NCI-H1436 treated with DMSO at 0.1 percent for 48 hours (cell line): ENCODE results near the gene PINK1.
A peak's percentile ranks its signal among the peaks of the same experiment; 100 is the strongest.
"Not testable (repeated sequence)": the region's sequence is repeated elsewhere in the genome, so short reads cannot be mapped to it uniquely, and the experiment has no call there.

Experiments used
- DNase-seq: peaks from one replicate; lab custom pipeline; 2025; lab: John Stamatoyannopoulos, UW

PINK1 gene

DNA sequence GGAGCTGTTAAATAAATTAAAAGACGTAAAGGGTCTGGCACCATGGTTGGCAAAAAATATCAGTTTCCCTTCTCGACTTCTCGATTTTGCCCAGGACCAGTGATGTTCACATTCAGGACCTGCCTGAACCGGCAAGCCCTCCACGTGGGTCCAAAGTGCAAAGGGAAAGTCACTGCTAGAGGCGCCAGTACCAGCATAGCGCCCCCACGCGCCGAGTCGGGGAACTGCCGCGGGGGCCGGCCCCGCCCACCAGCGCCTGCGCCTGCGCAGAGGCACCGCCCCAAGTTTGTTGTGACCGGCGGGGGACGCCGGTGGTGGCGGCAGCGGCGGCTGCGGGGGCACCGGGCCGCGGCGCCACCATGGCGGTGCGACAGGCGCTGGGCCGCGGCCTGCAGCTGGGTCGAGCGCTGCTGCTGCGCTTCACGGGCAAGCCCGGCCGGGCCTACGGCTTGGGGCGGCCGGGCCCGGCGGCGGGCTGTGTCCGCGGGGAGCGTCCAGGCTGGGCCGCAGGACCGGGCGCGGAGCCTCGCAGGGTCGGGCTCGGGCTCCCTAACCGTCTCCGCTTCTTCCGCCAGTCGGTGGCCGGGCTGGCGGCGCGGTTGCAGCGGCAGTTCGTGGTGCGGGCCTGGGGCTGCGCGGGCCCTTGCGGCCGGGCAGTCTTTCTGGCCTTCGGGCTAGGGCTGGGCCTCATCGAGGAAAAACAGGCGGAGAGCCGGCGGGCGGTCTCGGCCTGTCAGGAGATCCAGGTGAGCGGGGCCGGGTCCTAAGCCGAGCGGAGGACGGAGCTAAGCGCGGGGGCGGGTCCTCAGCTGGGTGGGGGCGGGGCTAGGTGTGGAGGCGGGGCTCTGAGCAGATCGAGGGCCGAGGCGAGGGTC is at the start of gene PINK1:
Gene PINK1 (plus strand): TSS at position 269 of the 875 bp plus-strand sequence. CDS start 91 bp downstream, at position 360.
- DNase-seq, result peak; percentile 10

DNA sequence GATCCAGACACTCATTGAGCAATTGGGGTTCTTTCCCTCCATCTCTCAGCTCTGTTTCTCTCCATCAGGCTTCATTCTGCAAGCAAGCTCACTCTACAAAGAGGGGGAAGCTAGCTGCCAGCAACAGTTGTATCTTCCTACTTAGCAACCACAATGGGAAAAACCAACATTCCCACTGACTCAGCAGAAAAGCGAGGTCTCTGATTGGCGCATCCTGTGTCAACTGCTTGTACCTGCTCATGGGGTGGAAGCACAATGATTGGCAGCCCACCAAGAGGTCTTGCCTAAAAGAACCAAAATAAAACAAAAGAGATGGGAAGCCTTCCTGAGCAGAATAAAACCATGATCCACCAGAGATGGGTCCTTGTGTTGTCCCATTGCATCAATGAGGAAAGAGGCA is 48.4 kb upstream of the PINK1 start:
- DNase-seq, result no peak

DNA sequence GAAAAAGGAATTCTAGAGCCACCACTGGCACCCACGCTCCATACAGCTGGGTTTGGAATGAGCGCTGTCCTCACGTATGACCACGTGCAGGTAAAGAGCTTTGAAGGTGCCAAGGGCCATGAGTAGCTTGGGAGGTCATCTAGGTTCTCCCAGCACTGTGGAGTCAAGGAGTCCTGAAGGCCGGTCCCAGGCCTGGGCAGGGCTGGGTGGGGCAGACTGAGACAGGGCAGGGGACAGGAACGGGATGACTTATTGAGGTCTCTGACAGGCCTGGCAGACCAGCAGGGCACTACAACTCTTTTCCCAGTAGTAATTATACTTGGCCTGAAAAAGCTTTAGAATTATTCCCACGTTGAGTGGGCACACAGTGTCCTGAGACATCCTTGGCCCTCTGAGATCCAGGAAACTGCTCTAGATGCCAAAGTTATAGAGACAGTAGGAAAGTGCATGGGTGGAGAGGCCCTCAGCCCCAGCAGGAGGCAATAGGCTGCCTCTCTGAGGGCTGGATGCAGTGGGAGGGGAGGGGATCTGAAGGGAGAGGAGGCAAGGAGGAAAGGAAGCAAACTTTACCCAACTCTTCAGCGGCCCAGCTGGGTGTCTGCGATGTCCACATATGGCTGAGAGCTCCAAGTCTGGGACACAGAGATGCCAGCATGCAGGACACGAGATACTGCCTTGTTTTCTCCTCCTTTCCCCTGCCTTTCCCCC is 46.2 kb upstream of the PINK1 start:
- DNase-seq, result no peak

DNA sequence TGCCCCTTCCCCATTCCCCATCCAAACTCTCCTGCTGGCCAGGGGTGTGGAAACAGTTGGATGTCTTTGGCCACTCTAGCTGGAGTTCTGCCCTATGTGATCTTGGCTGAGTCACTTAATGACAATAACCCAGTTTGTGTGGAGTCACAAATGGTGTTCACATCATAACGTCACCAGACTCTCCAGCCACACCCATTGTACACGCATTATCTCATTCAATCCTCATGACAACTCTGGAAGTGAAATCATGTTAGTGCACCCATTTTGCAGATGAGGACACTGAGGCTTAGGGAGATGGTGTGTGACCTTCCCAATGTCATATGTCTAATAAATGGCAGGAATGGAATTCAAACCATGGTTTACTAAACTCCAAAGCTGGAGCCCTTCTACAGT is 45.6 kb upstream of the PINK1 start:
- DNase-seq, result no peak

DNA sequence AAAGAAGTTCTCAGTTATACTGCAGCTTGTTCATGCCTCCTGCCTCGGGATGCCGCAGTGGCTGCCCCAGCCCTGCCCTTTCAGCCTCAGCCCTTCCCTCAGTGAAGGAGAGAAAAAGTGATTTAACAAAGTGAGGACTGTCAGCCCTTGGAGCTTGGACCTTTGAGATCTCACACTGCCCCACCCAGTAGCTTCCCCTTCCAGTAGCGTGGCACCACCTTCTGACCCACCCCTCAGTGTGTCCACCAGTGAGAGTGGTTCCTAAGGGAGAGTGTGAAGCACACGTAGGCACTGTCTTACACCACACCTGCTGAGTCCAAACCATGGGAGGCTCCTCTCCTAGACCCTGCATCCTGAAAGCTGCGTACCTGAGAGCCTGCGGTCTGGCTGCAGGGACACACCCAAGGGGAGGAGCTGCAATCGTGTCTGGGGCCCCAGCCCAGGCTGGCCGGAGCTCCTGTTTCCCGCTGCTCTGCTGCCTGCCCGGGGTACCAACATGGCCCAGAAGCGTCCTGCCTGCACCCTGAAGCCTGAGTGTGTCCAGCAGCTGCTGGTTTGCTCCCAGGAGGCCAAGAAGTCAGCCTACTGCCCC is 44.5 kb upstream of the PINK1 start, which contains the start of gene CDA:
Gene CDA (plus strand): TSS at position 464 of the 592 bp plus-strand sequence. CDS start 33 bp downstream, at position 497.
- DNase-seq, result no peak

DNA sequence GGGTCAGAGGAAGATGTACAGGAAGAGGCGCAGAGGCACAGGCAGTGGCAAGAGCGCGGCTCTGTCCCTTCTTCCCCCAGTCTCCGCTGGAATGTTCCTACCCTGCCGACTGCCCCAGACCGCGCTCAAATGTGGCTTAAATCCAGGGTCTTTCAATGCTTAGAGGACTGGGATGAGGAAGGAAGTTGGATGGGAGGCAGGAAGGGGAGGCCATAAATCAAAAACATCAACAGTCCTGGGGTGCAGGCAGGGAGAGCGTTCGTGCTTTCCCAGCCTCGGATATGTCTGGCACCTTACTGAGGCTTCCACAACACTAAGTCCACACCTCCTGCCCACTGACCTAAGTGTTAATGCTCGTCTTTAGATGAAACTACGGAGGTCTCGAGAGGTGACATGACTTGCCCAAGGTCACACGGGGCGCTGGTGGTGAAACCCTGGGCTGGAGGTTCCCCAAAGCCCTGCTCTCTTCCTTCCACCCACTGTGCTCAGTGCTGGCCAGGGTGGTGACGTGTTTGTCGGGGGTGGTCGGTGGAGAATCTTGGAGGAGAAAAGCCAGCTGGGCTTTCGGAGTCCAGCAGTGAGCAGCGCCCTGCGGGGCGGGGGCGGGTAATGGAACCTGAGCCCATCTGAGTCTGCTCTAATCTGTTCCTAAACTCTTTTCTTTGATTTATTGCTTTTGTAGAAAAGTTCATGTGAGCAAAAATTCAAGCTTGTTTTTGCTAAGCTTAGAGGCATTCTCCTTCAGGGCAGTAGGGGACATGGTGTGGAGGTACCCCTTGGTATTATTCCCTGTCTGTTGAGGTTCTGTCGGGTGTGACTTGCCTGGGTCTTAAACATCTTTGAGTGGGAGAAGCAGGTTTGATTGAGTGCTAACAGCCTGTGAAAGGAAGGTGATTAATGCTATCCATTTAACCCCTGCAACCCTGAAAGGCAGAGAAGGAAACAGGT is 43.7 kb upstream of the PINK1 start:
- no peak for DNase-seq

DNA sequence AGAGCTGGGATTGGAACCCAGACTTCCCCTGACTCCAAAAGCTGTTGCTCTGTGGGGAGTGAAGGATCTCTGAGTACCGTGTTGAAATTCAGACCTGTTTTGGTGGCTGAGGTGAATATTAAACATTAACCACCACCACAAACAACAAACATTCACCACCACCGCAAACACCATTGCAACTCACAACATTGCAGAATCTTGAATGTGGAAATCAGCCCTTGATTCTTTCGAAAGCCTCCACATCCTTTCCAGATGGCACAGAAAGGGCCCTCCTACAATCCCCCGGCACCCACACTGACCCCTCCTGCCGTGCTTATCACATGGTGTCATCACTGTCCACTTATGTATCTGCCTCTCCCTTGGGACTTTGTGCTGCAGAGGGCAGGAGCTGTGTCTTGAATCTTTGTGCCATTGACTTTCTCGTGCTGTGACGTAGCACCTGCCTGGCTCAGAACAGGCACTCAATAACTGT is 42.9 kb upstream of the PINK1 start:
- no peak for DNase-seq

DNA sequence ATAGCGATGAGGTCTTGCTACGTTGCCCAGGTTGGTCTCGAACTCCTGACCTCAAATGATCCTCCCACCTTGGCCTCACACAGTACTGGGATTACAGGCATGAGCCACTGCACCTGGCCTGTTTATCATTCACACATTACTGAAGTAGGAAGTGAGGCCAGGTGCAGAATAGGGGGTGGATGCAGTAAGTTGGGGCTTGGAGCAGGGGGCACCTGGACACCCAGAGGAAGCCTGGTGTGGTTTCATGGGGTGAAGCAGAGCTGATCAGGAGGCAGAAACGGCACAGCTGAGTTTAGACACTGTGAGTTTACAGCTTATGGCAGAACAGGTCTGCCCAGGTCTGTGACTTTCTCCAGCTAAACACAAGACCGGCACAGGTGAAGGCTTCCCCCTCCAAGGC is 39.5 kb upstream of the PINK1 start:
- DNase-seq, result no peak

DNA sequence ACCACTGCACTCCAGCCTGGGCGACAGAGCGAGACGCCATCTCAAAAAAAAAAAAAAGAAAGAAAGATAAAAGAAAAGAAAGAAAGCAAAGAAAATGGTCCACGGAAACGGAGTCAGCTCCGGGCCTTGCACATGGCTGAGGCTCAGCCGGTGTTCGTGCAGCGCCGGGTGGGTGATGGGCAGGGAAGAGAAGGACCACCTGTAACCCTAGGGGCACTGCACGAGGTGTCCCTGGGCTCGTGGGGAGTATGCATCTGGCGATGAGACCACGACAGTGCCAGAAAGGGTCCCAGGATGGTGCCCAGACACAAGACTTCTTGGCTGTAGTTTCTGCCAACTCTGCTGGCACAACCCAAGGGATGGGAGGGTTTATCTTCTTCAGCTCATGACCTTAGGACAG is 38.5 kb upstream of the PINK1 start:
- DNase-seq, result no peak

DNA sequence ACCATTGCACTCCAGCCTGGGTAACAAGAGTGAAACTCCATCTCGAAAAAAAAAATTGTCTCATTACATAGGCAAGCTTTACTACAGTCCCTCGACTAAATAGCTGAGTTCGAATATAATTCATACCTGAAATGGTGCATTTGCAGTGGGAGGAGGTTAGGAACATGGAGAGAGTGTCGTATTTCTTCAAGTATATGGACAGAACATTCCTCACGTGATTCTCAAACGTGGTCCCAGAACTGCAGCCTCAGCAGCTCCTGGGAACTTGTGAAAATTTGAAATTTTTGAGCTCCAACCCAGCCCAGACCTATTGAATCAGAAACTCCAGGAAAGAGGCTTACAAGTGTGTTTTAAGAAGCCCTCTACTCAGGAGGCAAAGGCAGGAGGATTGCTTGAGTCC is 37.2 kb upstream of the PINK1 start:
- no peak for DNase-seq

DNA sequence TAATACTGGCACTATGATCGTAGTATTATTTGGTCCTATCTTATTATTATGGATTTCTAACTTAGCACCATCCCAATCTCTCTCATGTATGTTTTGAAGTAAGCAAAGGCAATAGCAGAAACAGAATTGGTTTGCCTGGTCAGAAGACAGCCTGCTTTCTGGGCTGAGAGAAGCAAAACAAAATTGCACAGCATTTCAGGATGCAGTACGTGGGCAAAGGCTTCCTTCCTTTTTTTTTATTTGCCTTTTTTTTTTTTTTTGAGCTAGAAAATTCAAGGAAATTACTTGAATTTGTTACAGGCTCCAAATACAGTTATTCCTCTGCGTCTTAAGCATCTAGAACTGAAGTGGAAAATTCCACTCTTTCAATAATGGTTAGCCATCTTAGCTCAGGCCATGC is 35.6 kb upstream of the PINK1 start:
- DNase-seq, result no peak

DNA sequence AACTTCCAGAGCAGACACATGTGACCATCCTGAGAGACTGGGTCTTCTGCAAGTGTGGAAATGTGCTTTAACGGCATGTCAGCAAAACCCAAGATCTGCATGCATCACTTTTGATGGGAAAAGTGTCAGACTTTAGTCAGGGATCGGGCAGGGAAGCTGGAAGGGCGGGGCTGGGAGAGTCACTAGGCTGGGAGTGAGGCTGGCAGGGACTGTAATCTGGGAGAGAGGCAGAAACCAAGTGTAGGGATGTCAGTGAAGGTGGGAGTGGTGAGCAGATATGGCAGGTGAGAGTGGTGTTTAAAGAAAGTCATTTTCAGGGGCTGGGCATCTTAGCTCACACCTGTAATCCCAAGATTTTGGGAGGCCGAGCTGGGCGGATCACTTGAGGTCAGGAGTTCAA is 33.1 kb upstream of the PINK1 start:
- no peak for DNase-seq

DNA sequence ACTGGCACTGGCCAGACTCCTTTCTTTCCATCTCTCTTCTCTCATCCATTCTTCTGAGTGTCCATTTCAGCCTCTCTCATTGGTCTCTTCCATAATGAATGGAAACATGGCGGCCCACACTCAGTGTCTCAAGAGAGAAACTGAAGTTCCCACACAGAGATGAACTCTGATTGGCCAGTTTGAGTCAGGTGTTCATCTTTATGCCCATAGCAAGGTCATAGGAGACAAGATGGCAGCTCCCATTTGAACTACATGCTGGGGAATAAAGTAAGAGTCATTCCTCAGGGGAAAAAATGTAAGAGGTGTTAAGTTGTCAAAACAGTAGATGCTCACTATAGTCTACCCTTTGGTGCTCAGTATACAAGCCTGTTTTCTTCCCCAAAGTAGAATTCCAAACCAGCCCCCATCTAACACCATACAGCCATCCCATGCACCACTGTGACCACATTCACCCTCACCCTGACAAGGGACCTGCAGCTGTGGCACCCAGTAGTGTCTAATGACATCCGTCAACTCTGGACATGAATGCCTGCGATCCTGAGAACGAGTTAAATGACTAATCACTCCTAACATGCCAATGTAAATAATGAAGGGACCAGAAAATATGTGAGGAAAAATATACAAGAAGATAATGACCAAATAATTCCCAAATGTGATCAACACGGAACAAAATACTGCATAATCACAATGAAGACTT is 32.0 kb upstream of the PINK1 start:
- DNase-seq, result no peak

DNA sequence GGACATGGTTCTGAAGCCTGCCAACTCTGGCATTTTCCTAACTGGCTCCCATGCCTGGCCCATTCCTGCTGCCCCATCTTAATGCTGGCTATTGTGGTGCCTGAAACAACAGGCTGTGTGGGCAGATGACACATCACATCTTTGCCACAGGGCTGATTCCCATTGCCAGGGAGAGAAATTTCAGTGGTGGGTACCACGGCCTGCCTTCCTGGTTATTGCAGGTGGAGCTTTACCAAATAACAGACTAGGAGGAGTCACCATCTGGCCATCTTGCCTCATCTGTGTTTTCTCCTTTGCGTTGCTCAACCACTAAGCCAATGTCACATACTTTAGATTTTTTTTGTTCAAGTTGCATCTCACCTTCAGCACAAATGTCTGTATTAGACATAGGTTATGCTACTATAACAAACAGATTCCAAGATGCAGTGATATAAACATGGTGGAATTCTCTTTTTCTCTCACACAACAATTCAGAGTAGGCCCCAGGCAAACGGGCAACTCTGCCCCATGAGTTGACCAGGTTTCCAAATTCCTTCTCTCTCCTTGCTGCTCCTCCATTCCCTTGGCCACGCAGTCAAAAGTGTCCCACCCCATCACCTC is 30.3 kb upstream of the PINK1 start:
- no peak for DNase-seq

DNA sequence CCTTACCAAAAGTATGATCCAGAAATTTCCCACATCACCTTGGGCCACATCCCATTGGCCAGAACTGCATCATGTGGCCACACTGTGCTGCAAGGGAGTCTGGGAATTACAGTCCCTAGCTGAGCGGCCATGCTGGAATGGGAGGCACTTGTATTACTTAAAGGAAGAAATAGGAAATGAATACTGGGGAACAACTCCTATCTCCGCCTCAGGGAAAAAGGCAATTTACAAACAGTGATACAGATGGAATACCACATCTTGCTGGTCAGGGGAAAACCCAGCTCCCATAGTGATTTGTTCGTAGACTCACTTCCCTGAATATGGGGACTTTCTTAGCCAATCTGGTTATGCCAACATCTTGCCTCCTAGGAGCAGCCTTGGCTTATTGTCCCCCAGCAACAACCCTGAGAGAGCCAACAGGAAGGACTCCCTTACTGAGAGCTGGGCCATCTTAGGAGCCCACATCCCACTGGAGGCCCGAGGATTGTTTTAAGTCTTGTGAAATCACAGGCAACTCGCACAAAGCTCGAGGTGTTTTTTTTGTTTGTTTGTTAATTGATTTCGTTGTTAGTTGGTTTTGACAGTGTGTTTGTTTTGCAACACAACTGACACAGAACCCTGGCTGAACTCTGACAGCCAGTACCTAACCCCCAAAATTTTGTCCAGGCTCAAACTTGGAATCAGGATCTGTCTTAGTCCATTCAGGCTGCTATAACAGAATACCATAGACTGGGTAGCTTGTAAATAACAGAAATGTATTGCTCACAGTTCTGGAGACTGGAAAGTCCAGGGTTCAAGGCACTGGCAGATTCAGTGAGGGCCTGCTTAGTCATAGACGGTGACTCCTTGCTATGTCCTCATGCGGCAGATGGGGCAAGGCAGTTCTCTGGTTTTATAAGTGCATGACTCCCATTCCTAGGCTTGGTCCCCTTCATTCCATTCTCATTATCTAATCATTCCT is 29.5 kb upstream of the PINK1 start:
- no peak for DNase-seq

DNA sequence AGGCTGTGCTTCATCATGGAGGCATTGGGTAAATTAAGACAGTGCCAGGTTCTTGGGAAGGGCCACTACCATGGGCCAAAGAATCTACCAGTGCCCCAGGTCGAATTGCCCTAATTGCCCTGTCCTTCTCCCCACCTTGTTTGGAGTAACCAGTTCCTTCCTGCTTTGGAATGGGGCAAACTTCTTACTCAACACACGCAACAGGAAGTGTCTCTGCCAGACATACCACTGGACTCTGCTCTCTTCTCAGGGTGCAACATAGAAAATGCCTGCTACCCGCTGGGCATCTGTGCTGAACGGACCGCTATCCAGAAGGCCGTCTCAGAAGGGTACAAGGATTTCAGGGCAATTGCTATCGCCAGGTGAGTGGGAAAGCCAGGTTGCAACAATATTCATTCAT is 28.6 kb upstream of the PINK1 start:
- no peak for DNase-seq

DNA sequence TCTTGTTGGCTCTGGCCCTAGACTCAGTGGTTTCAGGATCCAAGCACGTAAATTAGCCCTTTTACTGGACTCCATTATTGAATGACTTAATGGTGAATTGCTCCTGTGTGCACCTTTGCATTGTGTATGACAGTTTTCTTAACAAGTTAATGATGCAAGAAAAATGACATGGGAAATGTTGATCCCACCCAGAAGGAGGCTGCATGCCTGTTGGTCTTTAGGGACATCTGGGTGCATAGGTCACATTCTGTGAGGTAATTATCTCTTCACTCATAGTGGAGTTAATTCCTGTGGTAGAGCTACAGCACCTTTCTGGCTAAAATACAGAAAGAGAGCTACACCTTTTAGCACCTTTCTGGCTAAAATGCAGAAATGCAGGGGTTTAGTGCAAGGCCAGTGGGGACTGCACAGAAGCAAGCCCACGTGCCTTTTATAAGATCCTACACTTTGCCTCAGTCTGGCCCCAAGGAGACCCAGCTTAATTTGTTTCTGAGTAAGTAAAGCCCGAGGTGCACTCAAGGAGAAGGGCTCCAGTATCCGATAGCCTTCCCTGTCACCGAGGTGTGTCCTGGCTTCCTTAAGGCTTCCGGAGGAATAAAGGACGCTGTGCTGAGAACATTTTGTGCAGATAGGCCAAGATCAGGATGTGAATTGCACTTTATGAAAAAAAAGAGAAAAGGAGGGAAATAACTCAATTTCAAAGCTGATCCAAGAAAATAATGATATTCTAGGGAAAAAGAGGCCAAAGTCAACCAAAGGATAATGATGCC is 26.3 kb upstream of the PINK1 start:
- DNase-seq, result not testable (repeated sequence)

DNA sequence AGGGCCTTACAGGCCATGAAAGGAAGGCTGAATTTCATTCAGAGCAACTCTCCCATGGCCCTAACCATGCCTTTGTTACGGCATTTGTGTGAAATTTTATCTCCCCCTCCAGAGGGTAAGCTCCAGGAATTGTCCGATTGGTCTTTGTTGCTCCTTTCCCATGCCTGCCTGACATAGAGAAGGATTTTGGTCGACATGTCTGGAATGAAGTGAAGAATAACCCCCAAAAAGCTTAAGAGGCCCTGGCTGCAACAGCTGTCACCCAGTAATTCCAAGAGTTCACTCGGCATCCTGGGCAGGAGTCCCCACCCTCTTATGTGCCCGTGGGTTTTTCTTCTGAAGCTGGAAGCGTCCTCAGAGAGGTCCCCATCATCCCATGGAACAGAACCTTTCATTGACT is 23.7 kb upstream of the PINK1 start:
- DNase-seq, result no peak

DNA sequence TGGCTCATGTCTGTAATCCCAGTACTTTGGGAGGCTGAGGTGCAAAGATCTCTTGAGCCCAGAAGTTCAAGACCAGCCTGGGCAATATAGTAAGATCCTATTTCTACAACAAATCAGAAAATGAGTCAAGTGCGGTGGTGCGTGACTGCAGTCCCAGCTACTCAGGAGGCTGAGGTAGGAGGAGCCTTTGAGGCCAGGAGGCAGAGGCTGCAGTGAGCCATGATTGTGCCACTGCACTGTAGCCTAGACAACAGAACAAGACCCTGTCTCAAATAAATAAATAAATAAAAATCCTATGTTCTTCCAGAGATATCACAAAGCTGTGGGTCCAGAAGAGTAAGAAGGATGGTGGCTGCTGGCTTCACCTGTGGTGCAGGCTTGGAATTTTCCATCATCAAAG is 22.3 kb upstream of the PINK1 start:
- DNase-seq, result no peak
